OCI-LY1 (cell line): Measurements from ENCODE around the gene MB.

Experiments used
- H2AFZ ChIP-seq: fragments of 200-600 bp; sonication (generic), shearing (Covaris generic); 2 replicates; pipeline ENCODE4 v1.6.0; 2014; ENCODE audit warnings: antibody characterized with exemption, mild to moderate bottlenecking, low read length
- H3F3A ChIP-seq: fragments of 200-600 bp; sonication (generic), shearing (Covaris generic); 2 replicates; pipeline ENCODE4 v1.6.0; 2014; ENCODE audit warnings: mild to moderate bottlenecking, antibody characterized with exemption, low read length, moderate library complexity; ENCODE audit not compliant: insufficient read depth
- H3K27ac ChIP-seq: fragments of 200-600 bp; sonication (generic); 2 replicates; pipeline ENCODE4 v1.5.1; 2014; ENCODE audit warnings: low read length, mixed run types, mild to moderate bottlenecking, low read depth; ENCODE audit not compliant: poor library complexity, severe bottlenecking
- H3K27me3 ChIP-seq: fragments of 200-600 bp; sonication (generic); 2 replicates; pipeline ENCODE4 v1.6.0; 2014; ENCODE audit warnings: antibody characterized with exemption, mild to moderate bottlenecking, low read length, moderate library complexity; ENCODE audit not compliant: insufficient read depth
- H3K36me3 ChIP-seq: fragments of 200-600 bp; sonication (generic); 2 replicates; pipeline ENCODE4 v1.6.1; 2014; ENCODE audit warnings: mild to moderate bottlenecking, antibody characterized with exemption, low read length, moderate library complexity, mixed read lengths; ENCODE audit not compliant: insufficient read depth
- H3K4me1 ChIP-seq: fragments of 200-600 bp; sonication (generic); 2 replicates; pipeline ENCODE4 v1.5.1; 2014; ENCODE audit warnings: mild to moderate bottlenecking, low read length, moderate library complexity; ENCODE audit not compliant: insufficient read depth, severe bottlenecking
- H3K4me2 ChIP-seq: fragments of 200-600 bp; sonication (generic), shearing (Covaris generic); 2 replicates; pipeline ENCODE4 v1.6.1; 2014; ENCODE audit warnings: low read length
- H3K4me3 ChIP-seq: fragments of 200-600 bp; sonication (generic); 2 replicates; pipeline ENCODE4 v1.5.1; 2014; ENCODE audit warnings: low read length, low read depth, mild to moderate bottlenecking, mixed read lengths; ENCODE audit not compliant: poor library complexity, severe bottlenecking
- H3K79me2 ChIP-seq: fragments of 200-600 bp; shearing (Covaris generic); 2 replicates; pipeline ENCODE4 v1.6.1; 2016; ENCODE audit warnings: mixed run types, low read length, mixed read lengths; ENCODE audit not compliant: insufficient read depth
- H3K9ac ChIP-seq: fragments of 200-600 bp; sonication (generic), shearing (Covaris generic); 2 replicates; pipeline ENCODE4 v1.6.1; 2014; ENCODE audit warnings: mild to moderate bottlenecking, low read length, mixed read lengths
- H3K9me2 ChIP-seq: fragments of 200-600 bp; sonication (generic), shearing (Covaris generic); 2 replicates; pipeline ENCODE4 v1.6.1; 2014; ENCODE audit warnings: low read depth, mild to moderate bottlenecking, low read length, mixed read lengths
- H3K9me3 ChIP-seq: fragments of 200-600 bp; shearing (Covaris generic); 2 replicates; pipeline ENCODE4 v1.6.1; 2014; ENCODE audit warnings: low read length, mixed read lengths
- H4K20me1 ChIP-seq: fragments of 200-600 bp; sonication (generic), shearing (Covaris generic); 2 replicates; pipeline ENCODE4 v1.6.0; 2016; ENCODE audit warnings: mild to moderate bottlenecking, low read length; ENCODE audit not compliant: insufficient read depth
- CTCF ChIP-seq: fragments of 200-600 bp; sonication (generic), shearing (Covaris generic); IDR thresholded peaks from 2 replicates; pipeline ENCODE4 v1.5.1; 2017; ENCODE audit warnings: mild to moderate bottlenecking, antibody characterized with exemption, low read length, moderate library complexity, mixed read lengths
- EZH2 ChIP-seq: fragments of 200-600 bp; sonication (generic), shearing (Covaris generic); IDR thresholded peaks from 2 replicates; pipeline ENCODE4 v1.8.0; 2017; ENCODE audit warnings: borderline replicate concordance, mixed run types, mild to moderate bottlenecking, antibody characterized with exemption, low read length, moderate library complexity, mixed read lengths

The MB gene

DNA sequence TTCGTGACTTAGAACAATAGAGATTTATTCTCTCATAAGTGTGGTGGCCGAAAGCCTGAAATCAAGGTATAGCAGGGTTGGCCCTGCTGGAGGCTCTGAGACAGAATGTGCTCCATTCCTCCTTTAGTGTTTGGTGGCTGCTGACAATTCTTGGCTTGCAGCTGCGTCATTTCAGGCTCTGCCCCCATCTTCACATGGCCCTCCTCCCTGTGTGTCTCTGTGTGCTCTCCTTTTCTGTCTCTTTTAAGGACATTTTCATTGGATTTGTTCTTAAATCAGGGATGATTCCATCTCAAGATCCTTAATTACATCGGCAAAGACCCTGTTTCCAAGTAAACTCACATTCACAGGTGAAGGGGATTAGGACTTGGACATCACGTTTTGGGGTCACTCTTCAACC, 20.9 kb upstream of the MB start:
- Histone ChIP-seq H3K4me1 (peaks cover 20% of the 10 kb centered on the region), H3K27me3 (no peaks in the 10 kb centered on the region)

DNA sequence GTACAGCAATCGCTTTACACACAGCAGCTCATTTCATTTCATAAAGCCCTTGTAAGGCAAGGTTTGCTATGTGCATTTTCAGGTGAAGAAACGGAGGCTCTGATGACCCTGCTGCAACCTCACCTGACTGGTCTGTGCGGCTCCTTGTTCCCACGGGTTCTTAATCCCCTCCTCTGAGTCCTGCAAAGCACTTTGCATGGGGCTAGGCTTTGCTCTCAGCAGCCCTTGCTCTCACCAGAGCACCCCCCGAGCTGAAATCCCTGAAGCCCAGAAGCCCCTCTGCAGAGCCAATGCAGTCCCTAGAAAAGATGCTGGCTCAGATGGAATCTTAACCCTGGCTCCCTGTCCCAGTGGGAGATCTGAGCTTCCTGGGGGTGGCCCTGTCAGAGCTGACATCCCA, 20.1 kb upstream of the MB start:
- Histone ChIP-seq H3K4me1 (peaks cover 20% of the 10 kb centered on the region), H3K27me3 (no peaks in the 10 kb centered on the region), H3F3A (no peaks in the 10 kb centered on the region), H3K9me2 (no peaks in the 10 kb centered on the region), H3K9me3 (0 out of 2 replicates have a peak, but pooled peaks cover 3% of the 10 kb centered on the region), H4K20me1 (no peaks in the 10 kb centered on the region), H3K4me2 (no peak overlapping the region), H2AFZ (no peak overlapping the region), H3K27ac (no peak overlapping the region), H3K36me3 (no peaks in the 10 kb centered on the region), H3K9ac (no peak overlapping the region), H3K79me2 (no peaks in the 10 kb centered on the region), H3K4me3 (no peak overlapping the region)
- TF ChIP-seq CTCF (no peak), EZH2 (no peak)

More for the DNA sequence above, 20.9 kb upstream of the MB start:
- Histone ChIP-seq H3K4me2 (no peak overlapping the region), H3K9ac (no peak overlapping the region), H4K20me1 (no peaks in the 10 kb centered on the region), H3K79me2 (no peaks in the 10 kb centered on the region), H3K9me2 (no peaks in the 10 kb centered on the region), H3F3A (no peaks in the 10 kb centered on the region), H3K36me3 (no peaks in the 10 kb centered on the region), H3K9me3 (0 out of 2 replicates have a peak, but pooled peaks cover 3% of the 10 kb centered on the region), H3K4me3 (no peak overlapping the region), H2AFZ (no peak overlapping the region), H3K27ac (no peak overlapping the region)
- TF ChIP-seq CTCF: no peak
- TF ChIP-seq EZH2: no peak

DNA sequence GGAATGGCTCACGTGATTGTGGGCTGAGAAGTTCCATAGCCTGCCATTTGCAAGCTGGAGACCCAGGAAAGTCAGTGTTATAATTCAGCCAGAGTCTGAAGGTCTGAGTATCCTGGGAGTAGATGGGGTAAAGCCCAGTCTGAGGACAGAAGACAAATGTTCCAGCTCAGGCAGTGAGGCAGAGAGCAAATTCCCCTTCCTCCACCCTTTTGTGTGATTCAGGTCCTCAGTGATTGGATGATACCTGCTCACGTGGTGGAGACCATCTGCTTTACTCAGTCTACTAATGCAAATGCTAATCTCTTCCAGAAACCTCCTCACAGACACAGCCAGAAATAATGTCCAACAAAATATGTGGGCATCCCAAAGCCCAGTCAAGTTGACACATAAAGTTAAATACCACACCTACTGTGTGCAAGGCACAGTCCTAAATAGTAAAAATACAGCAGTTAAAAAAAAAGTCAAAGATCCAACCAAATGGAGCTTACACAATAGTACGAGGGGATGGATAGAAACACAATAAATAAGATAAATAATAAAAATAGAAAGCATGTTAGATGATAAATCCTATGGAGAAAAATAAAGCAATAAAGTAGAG, 17.9 kb upstream of the MB start:
- Histone ChIP-seq H3K9me3 (0 out of 2 replicates have a peak, but pooled peaks cover 3% of the 10 kb centered on the region), H3K4me1 (peaks cover 32% of the 10 kb centered on the region), H3K4me3 (no peak overlapping the region), H3K9me2 (no peaks in the 10 kb centered on the region), H2AFZ (no peak overlapping the region), H3K79me2 (no peaks in the 10 kb centered on the region), H4K20me1 (no peaks in the 10 kb centered on the region), H3K27ac (no peak overlapping the region), H3K27me3 (no peaks in the 10 kb centered on the region), H3K9ac (no peak overlapping the region), H3K36me3 (no peaks in the 10 kb centered on the region), H3F3A (no peaks in the 10 kb centered on the region), H3K4me2 (peak overlapping the region; percentile 32; the same call in 1 of the 2 replicates)
- TF ChIP-seq CTCF (no peak), EZH2 (no peak)
